Glomerular endothelial cell (primary cell): ENCODE data around the gene C12orf57. TPM values are rescaled to one million over a fixed set of nuclear protein-coding genes. Genes with fewer than 3 reads are reported as not detected.
"Not testable (repeated sequence)": the region's sequence is repeated elsewhere in the genome, so short reads cannot be mapped to it uniquely, and the experiment has no call there.

Source experiments
- DNase-seq: peaks from one replicate; pipeline ENCODE4 v3.0.0-alpha.2; 2011; ENCODE audit warnings: low read depth, low spot score; ENCODE audit errors: extremely low read depth
- total RNA-seq: library from RNA; depleted of rRNA; stranded (reverse); fragments of >200 nt; gene quantifications from 2 replicates; pipeline ENCODE4 v1.2.3, GENCODE V29; 2015

C12orf57 gene
- 180 and 194 TPM in 2 replicates for total RNA-seq

GRCh38 chr12:6943722-6944380 is at the start of gene C12orf57, which contains the start of gene RNU7-1:
TSS of gene C12orf57 (plus strand) at chr12:6944022. CDS start at chr12:6944122, 100 bp downstream.
TSS of gene RNU7-1 (plus strand) at chr12:6943816.
- peak; percentile 93 for DNase-seq

- DNase-seq: no peak
These were observed 49.5 kb upstream of the C12orf57 start for GRCh38 chr12:6894321-6894720.

GRCh38 chr12:6896846-6897435 is 46.9 kb upstream of the C12orf57 start:
- DNase-seq: no peak

- DNase-seq: no peak
These were observed 44.4 kb upstream of the C12orf57 start for GRCh38 chr12:6899427-6899826.

- DNase-seq: peak; percentile 33
These were observed 43.8 kb upstream of the C12orf57 start for GRCh38 chr12:6899837-6900519.

GRCh38 chr12:6902448-6902847 is 41.4 kb upstream of the C12orf57 start:
- no peak for DNase-seq

- DNase-seq: no peak
These were observed 40.1 kb upstream of the C12orf57 start for GRCh38 chr12:6903722-6904121.

- DNase-seq: peak; percentile 80
These were observed 39.2 kb upstream of the C12orf57 start, which contains the start of gene LRRC23 for GRCh38 chr12:6904280-6905276. TSS of gene LRRC23 (plus strand) at chr12:6904822. CDS start at chr12:6905634, 812 bp downstream.

- DNase-seq: no peak
These were observed 38.3 kb upstream of the C12orf57 start for GRCh38 chr12:6905414-6906040.

- not testable (repeated sequence) for DNase-seq
These were observed 35.7 kb upstream of the C12orf57 start for GRCh38 chr12:6908141-6908540.

GRCh38 chr12:6909421-6910145 is 34.2 kb upstream of the C12orf57 start:
- DNase-seq: no peak

GRCh38 chr12:6912164-6912935 is 31.5 kb upstream of the C12orf57 start:
- DNase-seq: no peak

- DNase-seq: no peak
These were observed 29.4 kb upstream of the C12orf57 start, which contains the start of gene ENO2 for GRCh38 chr12:6914246-6914946. TSS of gene ENO2 (plus strand) at chr12:6914580. CDS start at chr12:6915833, 1,253 bp downstream.

GRCh38 chr12:6914947-6915788 is 28.7 kb upstream of the C12orf57 start:
- no peak for DNase-seq

GRCh38 chr12:6915789-6916285 is 28.0 kb upstream of the C12orf57 start:
- DNase-seq: no peak

- DNase-seq: no peak
These were observed 27.2 kb upstream of the C12orf57 start for GRCh38 chr12:6916426-6917200.
